Gastroesophageal sphincter (tissue), 4 donors: ENCODE results near the gene UMODL1. TPM values are rescaled to one million over a fixed set of nuclear protein-coding genes. Genes with fewer than 3 reads are reported as not detected.

ENCODE experiments used
- ATAC-seq: fragments of 150-250 bp; one replicate; pipeline ENCODE4 v1.9.1; 2016; ENCODE audit warnings: mild to moderate bottlenecking, moderate library complexity
- H3K27ac ChIP-seq, 4 donors: fragments of 200-600 bp; sonication (generic) in 3 of 4; 1 replicate in 3 of 4; 2 replicates in 1 of 4; pipeline ENCODE4 v1.5.1; 2016 to 2019
- H3K27me3 ChIP-seq: fragments of 200-600 bp; sonication (generic); one replicate; pipeline ENCODE4 v1.5.1; 2019
- H3K36me3 ChIP-seq, 2 donors: fragments of 200-600 bp; sonication (generic); one replicate each; pipeline ENCODE4 v1.5.1; 2019; ENCODE audit warnings: control low read depth in 1 of 2
- H3K4me1 ChIP-seq, 3 donors: fragments of 200-600 bp; sonication (generic); 1 replicate in 2 of 3; 2 replicates in 1 of 3; pipeline ENCODE4 v1.5.1; 2016 to 2019; ENCODE audit warnings: control low read depth in 2 of 3
- H3K4me3 ChIP-seq, 2 donors: fragments of 200-600 bp; sonication (generic); one replicate each; pipeline ENCODE4 v1.5.1; 2019; ENCODE audit warnings: mild to moderate bottlenecking in 1 of 2, moderate library complexity in 1 of 2
- H3K9me3 ChIP-seq, 3 donors: fragments of 200-600 bp; sonication (generic); one replicate each; pipeline ENCODE4 v1.5.1; 2017 to 2019; ENCODE audit warnings: control low read depth in 2 of 3
- EP300 ChIP-seq: sonication (generic); formaldehyde crosslinking; IDR thresholded peaks from one replicate; pipeline ENCODE4 v1.6.1; 2017; ENCODE audit warnings: antibody characterized with exemption, mild to moderate bottlenecking
- POLR2A ChIP-seq, 2 donors: fragments of 450-650 bp; IDR thresholded peaks; one replicate each; pipeline ENCODE4 v1.6.1; 2017; ENCODE audit warnings: antibody characterized with exemption in 2 of 2, mild to moderate bottlenecking in 2 of 2, moderate library complexity in 1 of 2
- POLR2AphosphoS5 ChIP-seq: sonication (generic); formaldehyde crosslinking; IDR thresholded peaks from one replicate; pipeline ENCODE4 v1.6.1; 2017; ENCODE audit warnings: antibody characterized with exemption
- WGBS, 2 donors: methylation state at CpG; one replicate each; pipeline ENCODE4 v1.1.5; 2018; ENCODE audit warnings: low coverage in 1 of 2; 5-methylcytosine and 5-hydroxymethylcytosine counted together
- total RNA-seq, 4 donors: library from RNA; depleted of rRNA; stranded (reverse); fragments of >200 nt; gene quantifications; one replicate each; pipeline ENCODE4 v1.1.0, GENCODE V29; 2016
- TF ChIP-seq, protein P1 (sequence below), 4 experiments: fragments of 200-600 bp in 2 of 4; fragments of 450-650 bp in 2 of 4; sonication (generic) in 1 of 4; IDR thresholded peaks; one replicate each; pipeline ENCODE4 v1.5.1; 2017 to 2019; ENCODE audit warnings: antibody characterized with exemption in 4 of 4, mild to moderate bottlenecking in 2 of 4, moderate library complexity in 2 of 4

Gene UMODL1
- total RNA-seq, 4 donors from 2014 or later, result not detected

DNA sequence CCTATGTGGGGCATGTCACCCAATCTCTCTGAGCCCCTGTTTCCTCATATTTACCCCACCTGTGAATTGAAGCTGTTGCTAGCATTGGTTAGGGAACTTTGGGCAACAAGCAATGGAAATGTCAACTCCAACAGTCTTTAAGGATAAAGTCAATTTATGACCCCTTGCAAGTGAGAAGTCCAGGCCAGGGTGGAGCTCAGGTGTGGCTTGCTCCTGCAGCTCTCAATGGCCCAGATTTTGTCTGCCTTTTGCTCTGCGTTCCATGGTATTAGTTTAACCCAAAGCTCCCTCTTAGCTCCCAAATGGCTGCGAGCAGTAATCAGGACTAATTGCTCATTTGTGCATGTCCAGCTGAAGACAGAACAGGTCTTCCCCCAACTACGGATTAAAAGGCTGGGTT is 77.5 kb downstream of the UMODL1 start:
- Histone ChIP-seq H3K9me3 (no peaks in the 10 kb centered on the region), H3K27me3 (no peaks in the 10 kb centered on the region), H3K27ac (no peak overlapping the region), H3K4me3 (no peak overlapping the region), H3K4me1 (peaks cover 0 to 5% (median 0%) of the 10 kb centered on the region in 3 donors), H3K36me3 (no peaks in the 10 kb centered on the region)
- TF ChIP-seq POLR2A (IDR thresholded peaks at IDR 0.05) (no peak), POLR2AphosphoS5 (no peak), EP300 (no peak)
- TF ChIP-seq, protein P1, sequence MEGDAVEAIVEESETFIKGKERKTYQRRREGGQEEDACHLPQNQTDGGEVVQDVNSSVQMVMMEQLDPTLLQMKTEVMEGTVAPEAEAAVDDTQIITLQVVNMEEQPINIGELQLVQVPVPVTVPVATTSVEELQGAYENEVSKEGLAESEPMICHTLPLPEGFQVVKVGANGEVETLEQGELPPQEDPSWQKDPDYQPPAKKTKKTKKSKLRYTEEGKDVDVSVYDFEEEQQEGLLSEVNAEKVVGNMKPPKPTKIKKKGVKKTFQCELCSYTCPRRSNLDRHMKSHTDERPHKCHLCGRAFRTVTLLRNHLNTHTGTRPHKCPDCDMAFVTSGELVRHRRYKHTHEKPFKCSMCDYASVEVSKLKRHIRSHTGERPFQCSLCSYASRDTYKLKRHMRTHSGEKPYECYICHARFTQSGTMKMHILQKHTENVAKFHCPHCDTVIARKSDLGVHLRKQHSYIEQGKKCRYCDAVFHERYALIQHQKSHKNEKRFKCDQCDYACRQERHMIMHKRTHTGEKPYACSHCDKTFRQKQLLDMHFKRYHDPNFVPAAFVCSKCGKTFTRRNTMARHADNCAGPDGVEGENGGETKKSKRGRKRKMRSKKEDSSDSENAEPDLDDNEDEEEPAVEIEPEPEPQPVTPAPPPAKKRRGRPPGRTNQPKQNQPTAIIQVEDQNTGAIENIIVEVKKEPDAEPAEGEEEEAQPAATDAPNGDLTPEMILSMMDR (IDR thresholded peaks at IDR 0.05), result no peak
- WGBS, 2 donors, result 80 to 100% methylated on average over 1 to 2 of the region's 3 CpGs
- ATAC-seq, result no peak

DNA sequence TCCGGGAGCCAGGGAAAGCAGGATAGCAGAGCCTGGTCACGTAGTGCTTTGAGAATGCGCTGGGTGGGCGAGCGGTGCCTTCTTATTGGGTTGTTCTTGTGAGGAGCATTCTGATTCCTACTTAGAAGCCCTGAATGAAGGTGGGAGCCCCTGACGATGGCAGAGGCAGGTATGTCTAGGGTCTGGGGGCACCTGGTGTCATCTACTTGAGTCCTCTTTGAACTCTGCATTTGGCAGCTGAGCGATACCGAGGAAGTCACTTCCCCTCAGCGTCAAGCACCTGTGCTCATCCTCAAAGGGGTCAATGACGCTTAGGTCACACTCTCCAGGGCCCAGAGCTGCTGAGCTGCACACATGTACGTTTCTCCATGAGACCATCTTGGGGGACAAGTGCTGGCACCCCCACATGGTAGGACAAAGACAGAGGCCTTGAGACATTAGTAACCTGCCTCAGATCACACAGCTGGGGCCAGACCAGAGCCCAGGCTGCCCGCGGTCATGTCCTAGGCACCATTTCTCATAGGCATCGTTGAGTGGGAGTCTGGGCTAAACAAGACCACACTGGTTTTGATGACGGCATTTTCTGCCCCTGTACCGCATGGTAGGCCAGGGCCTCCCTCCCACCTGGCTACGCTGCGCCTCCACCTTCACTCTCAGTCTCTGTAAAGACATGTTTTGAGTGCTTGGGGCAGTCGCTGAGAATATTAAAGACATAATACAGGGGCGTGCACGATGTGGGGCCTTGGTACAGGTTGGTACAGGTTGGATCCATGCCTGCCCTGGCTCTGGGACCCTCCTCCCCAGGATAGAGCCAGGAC is 78.7 kb downstream of the UMODL1 start:
- TF ChIP-seq POLR2AphosphoS5 (no peak), EP300 (no peak), POLR2A (IDR thresholded peaks at IDR 0.05) (no peak)
- TF ChIP-seq, protein P1 (IDR thresholded peaks at IDR 0.05), result no peak
- Histone ChIP-seq H3K4me3 (no peak overlapping the region), H3K36me3 (no peaks in the 10 kb centered on the region), H3K4me1 (peaks cover 0 to 5% (median 0%) of the 10 kb centered on the region in 3 donors), H3K9me3 (no peaks in the 10 kb centered on the region), H3K27ac (no peak overlapping the region), H3K27me3 (peaks cover 5% of the 10 kb centered on the region)
- no peak for ATAC-seq
- WGBS, 2 donors, result 100% methylated on average over 1 of the region's 21 CpGs

DNA sequence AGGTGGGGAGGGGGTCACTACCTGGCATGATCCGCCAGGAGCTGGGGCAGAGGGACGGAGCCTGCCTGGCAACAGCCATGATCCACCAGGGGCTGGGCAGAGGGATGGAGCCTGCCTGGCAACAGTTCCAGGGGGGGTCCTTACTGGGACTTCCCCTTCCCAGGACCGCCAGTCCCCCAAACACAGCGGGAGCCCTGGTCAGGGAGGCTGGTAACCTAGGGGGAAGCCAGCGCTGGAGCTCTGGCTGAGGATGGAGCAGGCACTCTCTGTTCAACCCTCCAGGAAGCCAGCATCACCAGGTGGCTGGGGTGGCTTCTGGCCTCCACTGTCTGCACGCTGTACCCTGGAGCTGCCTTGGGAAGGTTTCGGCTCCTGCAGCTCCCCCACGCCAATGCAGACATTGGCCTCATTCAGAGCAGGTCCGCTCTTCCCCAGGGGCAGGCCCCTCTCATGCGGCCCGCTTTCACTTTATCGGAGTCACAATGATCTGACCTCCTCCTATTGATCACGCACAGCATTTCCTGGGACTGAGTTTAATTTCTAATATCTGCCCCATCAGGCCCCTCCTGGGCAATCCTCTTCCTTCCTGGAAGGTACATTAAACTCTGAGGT is 79.5 kb downstream of the UMODL1 start:
- Histone ChIP-seq H3K27ac (no peak overlapping the region), H3K9me3 (no peaks in the 10 kb centered on the region), H3K4me1 (peaks cover 0 to 4% (median 0%) of the 10 kb centered on the region in 3 donors), H3K27me3 (peaks cover 9% of the 10 kb centered on the region), H3K36me3 (no peaks in the 10 kb centered on the region), H3K4me3 (no peak overlapping the region)
- no peak for ATAC-seq
- WGBS, 2 donors, result 92% methylated on average over 4 of the region's 13 CpGs; no CpG with 5 or more reads in 1 of the 2 donors
- TF ChIP-seq, protein P1 (IDR thresholded peaks at IDR 0.05), result no peak
- TF ChIP-seq EP300, result no peak
- no peak for TF ChIP-seq POLR2A (IDR thresholded peaks at IDR 0.05)
- TF ChIP-seq POLR2AphosphoS5, result no peak

DNA sequence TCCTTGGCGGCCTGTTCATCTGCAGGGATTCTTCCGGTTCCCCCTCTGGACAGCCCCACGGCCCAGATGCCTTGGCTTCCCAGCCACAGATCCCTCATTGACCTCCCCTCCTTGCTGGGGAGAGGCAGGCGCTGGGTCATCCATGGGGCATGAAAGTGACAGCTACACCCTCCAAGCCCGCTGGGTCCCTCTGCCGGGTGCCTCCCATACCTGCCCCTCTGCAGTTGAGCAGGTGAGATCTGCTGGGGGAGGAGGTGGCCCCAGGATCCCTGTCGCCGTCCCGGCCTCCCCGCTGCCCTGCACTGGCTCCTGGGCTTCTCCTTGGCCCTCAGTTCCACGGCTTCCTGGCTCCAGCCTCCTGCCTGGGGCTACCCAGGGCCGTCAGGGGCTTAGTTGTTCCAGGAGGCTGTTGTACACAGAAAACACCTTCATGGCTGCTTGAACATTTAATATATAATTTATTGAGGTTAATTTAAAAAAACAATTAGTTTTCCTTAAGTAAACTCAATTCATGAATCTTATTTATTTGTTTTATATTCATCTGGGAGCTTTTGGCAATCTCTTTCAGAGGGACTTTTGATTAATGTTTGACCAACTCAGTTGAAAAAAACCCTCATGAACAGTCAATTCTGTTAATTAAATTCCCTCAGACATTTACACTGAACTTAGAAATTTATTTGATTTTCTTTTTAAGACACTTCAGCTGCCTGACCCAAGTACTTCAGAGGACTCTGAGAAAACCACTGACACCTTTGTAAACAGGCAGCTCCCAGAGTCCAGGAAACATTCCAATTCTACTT is 80.2 kb downstream of the UMODL1 start:
- Histone ChIP-seq H3K27ac (no peak overlapping the region), H3K4me1 (no peaks in the 10 kb centered on the region), H3K36me3 (no peaks in the 10 kb centered on the region), H3K4me3 (no peak overlapping the region), H3K9me3 (no peaks in the 10 kb centered on the region), H3K27me3 (peaks cover 16% of the 10 kb centered on the region)
- WGBS, 2 donors, result 74% methylated on average over 6 of the region's 12 CpGs; no CpG with 5 or more reads in 1 of the 2 donors
- no peak for ATAC-seq
- TF ChIP-seq EP300, result no peak
- TF ChIP-seq, protein P1 (IDR thresholded peaks at IDR 0.05), result no peak
- TF ChIP-seq POLR2A (IDR thresholded peaks at IDR 0.05), result no peak
- TF ChIP-seq POLR2AphosphoS5, result no peak
